GM19463 (cell line): ENCODE results near the gene LSM8.
"Not testable (repeated sequence)": the region's sequence is repeated elsewhere in the genome, so short reads cannot be mapped to it uniquely, and the experiment has no call there.

Experiments used
- ATAC-seq: cut with Tn5 transposase; IDR thresholded peaks from one replicate; pipeline ENCODE4 v1.9.1; 2021; ENCODE audit warnings: mild to moderate bottlenecking, moderate library complexity; ENCODE audit not compliant: unreplicated experiment

The LSM8 gene

GRCh38 chr7:118183786-118184564 lies at the start of gene LSM8:
Gene LSM8, plus strand, starts transcription at chr7:118184164. Its CDS starts 60 bp downstream, at chr7:118184224.
- peak; percentile 95 for ATAC-seq

GRCh38 chr7:118134420-118134819 lies 49.5 kb upstream of the LSM8 start:
- not testable (repeated sequence) for ATAC-seq

GRCh38 chr7:118140468-118140867 lies 43.5 kb upstream of the LSM8 start:
- ATAC-seq: no peak

- ATAC-seq: no peak
These were observed 42.0 kb upstream of the LSM8 start for GRCh38 chr7:118142012-118142411.

- ATAC-seq: no peak
These were observed 35.0 kb upstream of the LSM8 start for GRCh38 chr7:118148930-118149329.

- ATAC-seq: no peak
These were observed 34.6 kb upstream of the LSM8 start for GRCh38 chr7:118149394-118149793.

- ATAC-seq: no peak
These were observed 32.3 kb upstream of the LSM8 start for GRCh38 chr7:118151671-118152070.

- ATAC-seq: no peak
These were observed 31.8 kb upstream of the LSM8 start for GRCh38 chr7:118152149-118152548.

GRCh38 chr7:118152654-118153053 lies 31.3 kb upstream of the LSM8 start:
- ATAC-seq: no peak

- peak; percentile 54 for ATAC-seq
These were observed 30.3 kb upstream of the LSM8 start for GRCh38 chr7:118153551-118154177.

- ATAC-seq: no peak
These were observed 25.2 kb upstream of the LSM8 start for GRCh38 chr7:118158766-118159165.

- no peak for ATAC-seq
These were observed 14.8 kb upstream of the LSM8 start for GRCh38 chr7:118169146-118169545.

- ATAC-seq: no peak
These were observed 8.2 kb upstream of the LSM8 start for GRCh38 chr7:118175740-118176139.

GRCh38 chr7:118179191-118179590 lies 4.8 kb upstream of the LSM8 start:
- ATAC-seq: no peak

- ATAC-seq: no peak
These were observed 1.2 kb upstream of the LSM8 start for GRCh38 chr7:118182593-118183427.

- ATAC-seq: peak; percentile 0
These were observed 557 bp upstream of the LSM8 start for GRCh38 chr7:118183428-118183785.

- ATAC-seq: no peak
These were observed 589 bp downstream of the LSM8 start for GRCh38 chr7:118184565-118184940.

- no peak for ATAC-seq
These were observed 1.3 kb downstream of the LSM8 start for GRCh38 chr7:118185163-118185860.

- no peak for ATAC-seq
These were observed 2.5 kb downstream of the LSM8 start for GRCh38 chr7:118186501-118186900.

GRCh38 chr7:118194571-118194970 lies 10.6 kb downstream of the LSM8 start:
- no peak for ATAC-seq

- ATAC-seq: peak; percentile 67
These were observed 12.0 kb downstream of the LSM8 start for GRCh38 chr7:118195837-118196474.
